GM23338 (cell line): ENCODE measurements around the gene BID. TPM values are rescaled to one million over a fixed set of nuclear protein-coding genes. Genes with fewer than 3 reads are reported as not detected.
"Not testable (repeated sequence)": the region's sequence is repeated elsewhere in the genome, so short reads cannot be mapped to it uniquely, and the experiment has no call there.

Experiments
- ATAC-seq: fragments of 200-7000 bp; cut with Tn5 transposase; 3 replicates; pipeline ENCODE4 v1.9.1; 2020
- DNase-seq: peaks from one replicate; pipeline ENCODE4 v3.0.0-alpha.2; 2015; ENCODE audit warnings: low spot score
- H2AFZ ChIP-seq: fragments of 200-600 bp; sonication (generic); 2 replicates; pipeline ENCODE4 v1.8.0; 2016; ENCODE audit warnings: antibody characterized with exemption, mild to moderate bottlenecking, moderate library complexity
- H3F3A ChIP-seq: fragments of 200-600 bp; sonication (generic); replicated peaks from 2 replicates; pipeline ENCODE4 v1.8.0; 2017; ENCODE audit warnings: antibody characterized with exemption, mixed run types, low read depth
- H3K27ac ChIP-seq: fragments of 200-600 bp; sonication (generic); 2 replicates; pipeline ENCODE4 v1.6.1; 2016; ENCODE audit warnings: low read depth
- H3K27me3 ChIP-seq: fragments of 200-600 bp; sonication (generic); 2 replicates; pipeline ENCODE4 v1.8.0; 2016; ENCODE audit warnings: mild to moderate bottlenecking, mixed run types, moderate library complexity; ENCODE audit not compliant: insufficient read depth
- H3K36me3 ChIP-seq: fragments of 200-600 bp; sonication (generic); 2 replicates; pipeline ENCODE4 v1.8.0; 2016; ENCODE audit warnings: mild to moderate bottlenecking; ENCODE audit not compliant: insufficient read depth
- H3K4me1 ChIP-seq: fragments of 200-600 bp; sonication (generic); 2 replicates; pipeline ENCODE4 v1.8.0; 2016; ENCODE audit warnings: mild to moderate bottlenecking, moderate library complexity; ENCODE audit not compliant: insufficient read depth
- H3K4me2 ChIP-seq: fragments of 200-600 bp; sonication (generic); 2 replicates; pipeline ENCODE4 v1.7.1; 2017; ENCODE audit warnings: mixed run types
- H3K4me3 ChIP-seq: fragments of 200-600 bp; sonication (generic); 2 replicates; pipeline ENCODE4 v1.6.1; 2016; ENCODE audit warnings: mixed run types
- H3K79me2 ChIP-seq: fragments of 200-600 bp; sonication (generic); replicated peaks from 2 replicates; pipeline ENCODE4 v1.8.0; 2017; ENCODE audit warnings: mild to moderate bottlenecking; ENCODE audit not compliant: insufficient read depth
- H3K9me2 ChIP-seq: fragments of 200-600 bp; sonication (generic); 2 replicates; pipeline ENCODE4 v1.8.0; 2017; ENCODE audit not compliant: insufficient read depth
- H4K20me1 ChIP-seq: fragments of 200-600 bp; sonication (generic); replicated peaks from 2 replicates; pipeline ENCODE4 v1.8.0; 2017; ENCODE audit warnings: mild to moderate bottlenecking; ENCODE audit not compliant: insufficient read depth
- H3K27ac Mint-ChIP-seq: 2 replicates; pipeline ENCODE4 v1.8.0; 2020; ENCODE audit warnings: inconsistent platforms, mild to moderate bottlenecking, moderate library complexity, mixed read lengths
- H3K27me3 Mint-ChIP-seq: 3 replicates; pipeline ENCODE4 v1.8.0; 2022; ENCODE audit warnings: low read depth, mild to moderate bottlenecking, moderate library complexity, mixed read lengths, inconsistent platforms; ENCODE audit not compliant: insufficient read depth, poor library complexity
- H3K36me3 Mint-ChIP-seq: 3 replicates; pipeline ENCODE4 v1.8.0; 2021; ENCODE audit warnings: low read depth, mild to moderate bottlenecking, inconsistent platforms, moderate library complexity, mixed read lengths
- H3K4me1 Mint-ChIP-seq: 3 replicates; pipeline ENCODE4 v1.8.0; 2020; ENCODE audit warnings: mild to moderate bottlenecking, inconsistent platforms, mixed read lengths
- H3K4me3 Mint-ChIP-seq: 3 replicates; pipeline ENCODE4 v1.8.0; 2021; ENCODE audit warnings: moderate library complexity, mild to moderate bottlenecking, inconsistent platforms, mixed read lengths
- H3K9me3 Mint-ChIP-seq: 3 replicates; pipeline ENCODE4 v1.8.0; 2020; ENCODE audit warnings: moderate library complexity, mild to moderate bottlenecking, inconsistent platforms, mixed read lengths
- CREB1 ChIP-seq: fragments of 250-450 bp; sonication (Bioruptor Pico); IDR thresholded peaks from 2 replicates; pipeline ENCODE4 v1.5.0; 2020; ENCODE audit warnings: low read depth, mild to moderate bottlenecking, moderate library complexity
- ETS1 ChIP-seq: IDR thresholded peaks from 2 replicates; pipeline ENCODE4 v1.6.1; 2016; ENCODE audit warnings: antibody characterized with exemption
- EZH2phosphoT487 ChIP-seq: fragments of 200-600 bp; sonication (generic); IDR thresholded peaks from one replicate; pipeline ENCODE4 v1.8.1; 2018; ENCODE audit warnings: antibody characterized with exemption; ENCODE audit not compliant: unreplicated experiment
- POLR2AphosphoS5 ChIP-seq: IDR thresholded peaks from 2 replicates; pipeline ENCODE4 v1.6.1; 2016; ENCODE audit warnings: antibody characterized with exemption, low read depth
- ZNF114 ChIP-seq: fragments of 250-450 bp; sonication (Bioruptor Pico); IDR thresholded peaks from 2 replicates; pipeline ENCODE4 v1.5.0; 2020; ENCODE audit warnings: mild to moderate bottlenecking, moderate library complexity
- ZNF331 ChIP-seq: fragments of 250-450 bp; sonication (Bioruptor Pico); IDR thresholded peaks from 2 replicates; pipeline ENCODE4 v1.5.0; 2020; ENCODE audit warnings: low read depth, mild to moderate bottlenecking, moderate library complexity
- polyA plus RNA-seq: library from polyadenylated mRNA; unstranded; fragments of >200 nt; fragmentation: Nextera tagmentation; extraction: Ambion mirVana; gene quantifications from 2 replicates; pipeline ENCODE4 v1.2.1, GENCODE V29; 2016
- total RNA-seq: library from RNA; depleted of rRNA; stranded (reverse); fragments of >200 nt; shearing (Covaris generic); gene quantifications from 2 replicates; pipeline ENCODE4 v1.2.3, GENCODE V29; 2014
- TF ChIP-seq, protein P1 (sequence below): IDR thresholded peaks from one replicate; pipeline ENCODE4 v1.6.1; 2018; ENCODE audit warnings: antibody characterized with exemption; ENCODE audit not compliant: unreplicated experiment

Gene BID
- total and polyA plus RNA-seq, 2 experiments from 2014 or later = 65.1 to 125 TPM

DNA sequence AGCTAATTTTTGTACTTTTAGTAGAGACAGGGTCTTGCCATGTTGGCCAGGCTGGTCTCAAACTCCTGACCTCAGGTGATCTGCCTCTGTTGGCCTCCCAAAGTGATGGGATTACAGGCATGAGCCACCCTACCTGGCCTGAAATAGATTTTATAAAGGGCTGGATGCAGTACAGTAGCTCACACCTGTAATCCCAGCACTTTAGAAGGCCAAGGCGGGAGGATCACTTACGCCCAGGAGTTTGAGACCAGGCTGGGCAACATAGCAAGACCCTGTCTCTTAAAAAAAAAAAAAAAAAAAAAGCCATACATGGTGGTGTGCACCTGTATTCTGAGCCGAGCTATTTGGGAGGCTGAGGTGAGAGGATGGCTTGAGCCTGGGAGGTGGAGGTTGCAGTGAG, 76.0 kb downstream of the BID start:
- H3K79me2 ChIP-seq, H4K20me1 ChIP-seq, H3K36me3 Mint-ChIP-seq, H3K4me3 Mint-ChIP-seq, H2AFZ ChIP-seq, H3K9me3 Mint-ChIP-seq, H3K4me3 ChIP-seq, DNase-seq, H3K27me3 Mint-ChIP-seq, H3K27ac Mint-ChIP-seq, ATAC-seq, H3K27me3 ChIP-seq, H3K9me2 ChIP-seq, H3K36me3 ChIP-seq, H3F3A ChIP-seq, H3K27ac ChIP-seq, H3K4me2 ChIP-seq: not testable (repeated sequence)
- H3K4me1 ChIP-seq = peaks cover 15% of the 10 kb centered on the region
- H3K4me1 Mint-ChIP-seq = peaks cover 28% of the 10 kb centered on the region

- H2AFZ ChIP-seq, H3K9me2 ChIP-seq, H3K36me3 ChIP-seq, H4K20me1 ChIP-seq, H3K27ac Mint-ChIP-seq, DNase-seq, H3K4me3 ChIP-seq, H3K4me2 ChIP-seq, H3K27me3 Mint-ChIP-seq, H3K79me2 ChIP-seq, H3K4me3 Mint-ChIP-seq, H3K27me3 ChIP-seq, H3K36me3 Mint-ChIP-seq, H3K9me3 Mint-ChIP-seq, H3K27ac ChIP-seq, ATAC-seq, H3F3A ChIP-seq: not testable (repeated sequence)
- H3K4me1 ChIP-seq = peaks cover 15% of the 10 kb centered on the region
- H3K4me1 Mint-ChIP-seq = peaks cover 28% of the 10 kb centered on the region
These were observed 77.1 kb downstream of the BID start for GRCh38 chr22:17697196-17697595.

GRCh38 chr22:17695986-17696385, 78.3 kb downstream of the BID start:
- Histone ChIP-seq H4K20me1 (no peaks in the 10 kb centered on the region), H3K27ac (no peak overlapping the region), H3K4me3 (no peak overlapping the region), H3K4me2 (no peak overlapping the region), H2AFZ (no peak overlapping the region), H3K4me1 (peaks cover 10% of the 10 kb centered on the region), H3K36me3 (no peaks in the 10 kb centered on the region), H3K9me2 (no peaks in the 10 kb centered on the region), H3K79me2 (no peaks in the 10 kb centered on the region), H3F3A (no peaks in the 10 kb centered on the region), H3K27me3 (no peaks in the 10 kb centered on the region)
- no peaks in the 10 kb centered on the region for H3K9me3 Mint-ChIP-seq
- no peak overlapping the region for H3K27ac Mint-ChIP-seq
- ATAC-seq (no peak), DNase-seq (no peak)
- H3K27me3 Mint-ChIP-seq = peaks cover 1% of the 10 kb centered on the region
- no peak overlapping the region for H3K4me3 Mint-ChIP-seq
- H3K4me1 Mint-ChIP-seq = peaks cover 22% of the 10 kb centered on the region
- H3K36me3 Mint-ChIP-seq = no peaks in the 10 kb centered on the region; the same call in 2 of the 3 replicates
- TF ChIP-seq POLR2AphosphoS5 = no peak
- no peak for TF ChIP-seq ZNF114 (CRISPR knock-in tag)
- no peak for TF ChIP-seq CREB1 (CRISPR knock-in tag)
- TF ChIP-seq, protein P1, sequence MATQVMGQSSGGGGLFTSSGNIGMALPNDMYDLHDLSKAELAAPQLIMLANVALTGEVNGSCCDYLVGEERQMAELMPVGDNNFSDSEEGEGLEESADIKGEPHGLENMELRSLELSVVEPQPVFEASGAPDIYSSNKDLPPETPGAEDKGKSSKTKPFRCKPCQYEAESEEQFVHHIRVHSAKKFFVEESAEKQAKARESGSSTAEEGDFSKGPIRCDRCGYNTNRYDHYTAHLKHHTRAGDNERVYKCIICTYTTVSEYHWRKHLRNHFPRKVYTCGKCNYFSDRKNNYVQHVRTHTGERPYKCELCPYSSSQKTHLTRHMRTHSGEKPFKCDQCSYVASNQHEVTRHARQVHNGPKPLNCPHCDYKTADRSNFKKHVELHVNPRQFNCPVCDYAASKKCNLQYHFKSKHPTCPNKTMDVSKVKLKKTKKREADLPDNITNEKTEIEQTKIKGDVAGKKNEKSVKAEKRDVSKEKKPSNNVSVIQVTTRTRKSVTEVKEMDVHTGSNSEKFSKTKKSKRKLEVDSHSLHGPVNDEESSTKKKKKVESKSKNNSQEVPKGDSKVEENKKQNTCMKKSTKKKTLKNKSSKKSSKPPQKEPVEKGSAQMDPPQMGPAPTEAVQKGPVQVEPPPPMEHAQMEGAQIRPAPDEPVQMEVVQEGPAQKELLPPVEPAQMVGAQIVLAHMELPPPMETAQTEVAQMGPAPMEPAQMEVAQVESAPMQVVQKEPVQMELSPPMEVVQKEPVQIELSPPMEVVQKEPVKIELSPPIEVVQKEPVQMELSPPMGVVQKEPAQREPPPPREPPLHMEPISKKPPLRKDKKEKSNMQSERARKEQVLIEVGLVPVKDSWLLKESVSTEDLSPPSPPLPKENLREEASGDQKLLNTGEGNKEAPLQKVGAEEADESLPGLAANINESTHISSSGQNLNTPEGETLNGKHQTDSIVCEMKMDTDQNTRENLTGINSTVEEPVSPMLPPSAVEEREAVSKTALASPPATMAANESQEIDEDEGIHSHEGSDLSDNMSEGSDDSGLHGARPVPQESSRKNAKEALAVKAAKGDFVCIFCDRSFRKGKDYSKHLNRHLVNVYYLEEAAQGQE = no peak
- no peak for TF ChIP-seq ZNF331
- TF ChIP-seq ETS1 = no peak
- no peak for TF ChIP-seq EZH2phosphoT487
